Ovary (tissue), 9 donors: ENCODE data around the gene KLHL5. TPM values are rescaled to one million over a fixed set of nuclear protein-coding genes. Genes with fewer than 3 reads are reported as not detected.

Experiments used
- DNase-seq, 5 donors: peaks; one replicate each; pipeline ENCODE4 v3.0.0-alpha.2; 2019 to 2020
- H3K27ac ChIP-seq, 2 donors: fragments of 200-600 bp; one replicate each; pipeline versions ENCODE4 v1.5.1 to v1.8.0; 2019 to 2022
- H3K27me3 ChIP-seq: fragments of 200-600 bp; one replicate; pipeline ENCODE4 v1.8.0; 2022
- H3K36me3 ChIP-seq: fragments of 200-600 bp; sonication (generic); one replicate; pipeline ENCODE4 v1.5.1; 2019
- H3K4me1 ChIP-seq: one replicate; pipeline ENCODE4 v1.8.1; 2013; ENCODE audit warnings: mild to moderate bottlenecking, moderate library complexity; ENCODE audit not compliant: insufficient read depth
- H3K4me3 ChIP-seq: fragments of 200-600 bp; sonication (generic); one replicate; pipeline ENCODE4 v1.5.1; 2017
- H3K9me3 ChIP-seq, 2 donors: fragments of 200-600 bp in 1 of 2; sonication (generic) in 1 of 2; one replicate each; pipeline versions ENCODE4 v1.5.1 to v1.8.1; 2013 to 2019; ENCODE audit warnings: mild to moderate bottlenecking in 1 of 2, moderate library complexity in 1 of 2
- EP300 ChIP-seq: sonication (generic); formaldehyde crosslinking; IDR thresholded peaks from one replicate; pipeline ENCODE4 v1.6.1; 2017; ENCODE audit warnings: antibody characterized with exemption
- POLR2A ChIP-seq: fragments of 450-650 bp; IDR thresholded peaks from one replicate; pipeline ENCODE4 v1.6.1; 2017; ENCODE audit warnings: antibody characterized with exemption, mild to moderate bottlenecking, moderate library complexity
- WGBS, 3 donors: extraction: QIAGEN DNeasy Blood & Tissue Kit in 1 of 3; methylation state at CpG; one replicate each; pipeline versions ENCODE4 v1.1.5 to v1.1.7; 2013 to 2017; 5-methylcytosine and 5-hydroxymethylcytosine counted together
- intact Hi-C, 4 donors: fragments of 100-400 bp; cut with DNase I; formaldehyde crosslinking; loops; one replicate each; pipeline versions ENCODE4 v1.11.0 to v1.15.1; 2022 to 2023
- polyA plus RNA-seq, 2 donors: library from polyadenylated mRNA; stranded (reverse); fragments of 200-250 nt in 1 of 2; fragments of 350-450 nt in 1 of 2; fragmentation: Illumina TruSeq in 1 of 2; extraction: RNeasy Lipid Tissue Mini Kit (QIAGEN cat#74804) in 1 of 2; gene quantifications; one replicate each; pipeline ENCODE4 v1.2.3, GENCODE V29; 2013 to 2014
- total RNA-seq, 7 donors: library from RNA; depleted of rRNA in 2 of 7; stranded (reverse); fragments of >200 nt in 2 of 7; fragmentation: NEBNext Ultra II Directional in 3 of 7; extraction: Animal tissue kit (Norgen Biotek cat#: 25700) in 3 of 7; gene quantifications; one replicate each; pipeline versions ENCODE4 v1.1.0 to v1.2.4, GENCODE V29; 2016 to 2023
- TF ChIP-seq, protein P1 (sequence below), 3 donors: fragments of 450-650 bp in 2 of 3; fragments of 200-600 bp in 1 of 3; IDR thresholded peaks; one replicate each; pipeline versions ENCODE4 v1.5.1 to v1.8.0; 2016 to 2022; ENCODE audit warnings: antibody characterized with exemption in 3 of 3, mild to moderate bottlenecking in 1 of 3
- donor health status: DM: no; HTN: no; CAD: no; lungs with moderate emphysema.
- donor health status: DM: no; HTN: no; CAD: no.
- donor health status: Bipolar disorder and iron deficiency.
- donor health status: DM: yes; HTN: yes; CAD: no.
- donor health status: DM: no; HTN: no; CAD: no.
- donor health status: DM: yes; HTN: yes; CAD: no.

Gene KLHL5
- total and polyA plus RNA-seq, 9 donors, result 18.0 to 45.9 (median 34.1) TPM

DNA sequence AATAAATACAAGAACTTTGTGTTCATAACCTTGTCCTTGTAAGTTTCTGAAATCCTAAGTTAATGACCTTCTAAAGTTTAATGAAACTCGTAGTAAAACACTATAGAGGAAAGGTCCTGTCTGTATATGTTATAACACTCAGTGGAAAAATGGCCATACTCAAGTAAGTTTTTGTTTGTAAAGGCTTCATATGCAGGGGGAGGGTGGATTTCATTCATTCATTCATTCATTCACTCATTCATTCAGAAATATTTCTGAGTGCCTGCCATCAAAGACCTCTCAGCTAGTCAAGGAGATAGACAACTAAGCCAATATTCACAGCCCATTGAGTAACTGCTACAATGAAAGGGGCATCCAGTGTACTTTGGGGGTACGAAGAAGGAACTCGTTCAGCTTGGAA lies 22.9 kb upstream of the KLHL5 start:
- intact Hi-C loops, result no loop called here
- H3K27me3 ChIP-seq, result no peaks in the 10 kb centered on the region
- WGBS, 3 donors, result 89 to 94% (median 94%) methylated on average over 3 of the region's 3 CpGs
- no peaks in the 10 kb centered on the region for H3K9me3 ChIP-seq
- no peak for DNase-seq
- peaks cover 4% of the 10 kb centered on the region for H3K4me1 ChIP-seq
- no peaks in the 10 kb centered on the region for H3K36me3 ChIP-seq
- no peak overlapping the region for H3K27ac ChIP-seq
- TF ChIP-seq EP300 (no peak), POLR2A (no peak)
- TF ChIP-seq, protein P1, sequence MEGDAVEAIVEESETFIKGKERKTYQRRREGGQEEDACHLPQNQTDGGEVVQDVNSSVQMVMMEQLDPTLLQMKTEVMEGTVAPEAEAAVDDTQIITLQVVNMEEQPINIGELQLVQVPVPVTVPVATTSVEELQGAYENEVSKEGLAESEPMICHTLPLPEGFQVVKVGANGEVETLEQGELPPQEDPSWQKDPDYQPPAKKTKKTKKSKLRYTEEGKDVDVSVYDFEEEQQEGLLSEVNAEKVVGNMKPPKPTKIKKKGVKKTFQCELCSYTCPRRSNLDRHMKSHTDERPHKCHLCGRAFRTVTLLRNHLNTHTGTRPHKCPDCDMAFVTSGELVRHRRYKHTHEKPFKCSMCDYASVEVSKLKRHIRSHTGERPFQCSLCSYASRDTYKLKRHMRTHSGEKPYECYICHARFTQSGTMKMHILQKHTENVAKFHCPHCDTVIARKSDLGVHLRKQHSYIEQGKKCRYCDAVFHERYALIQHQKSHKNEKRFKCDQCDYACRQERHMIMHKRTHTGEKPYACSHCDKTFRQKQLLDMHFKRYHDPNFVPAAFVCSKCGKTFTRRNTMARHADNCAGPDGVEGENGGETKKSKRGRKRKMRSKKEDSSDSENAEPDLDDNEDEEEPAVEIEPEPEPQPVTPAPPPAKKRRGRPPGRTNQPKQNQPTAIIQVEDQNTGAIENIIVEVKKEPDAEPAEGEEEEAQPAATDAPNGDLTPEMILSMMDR (IDR thresholded peaks at IDR 0.05), result no peak
- no peak overlapping the region for H3K4me3 ChIP-seq

DNA sequence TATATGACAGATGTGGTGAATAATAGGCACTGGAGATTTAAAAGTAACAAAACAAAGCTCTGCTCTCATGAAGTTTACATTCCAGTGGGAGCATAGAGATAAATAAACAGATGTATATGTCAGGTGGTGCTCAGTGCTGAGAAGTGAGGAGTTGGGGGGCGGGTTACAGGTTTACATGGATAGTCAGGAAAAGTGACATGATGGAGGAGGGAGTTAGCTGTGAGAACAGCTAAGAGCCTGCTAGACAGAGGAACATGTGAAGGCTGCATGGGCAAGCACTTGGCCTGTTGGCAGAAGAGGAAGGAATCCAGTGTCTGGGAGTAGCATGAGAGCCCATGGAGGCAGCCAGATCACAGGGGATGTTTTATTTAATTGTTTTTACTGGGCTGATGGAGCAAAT lies 19.7 kb upstream of the KLHL5 start:
- Histone ChIP-seq H3K27ac (no peak overlapping the region), H3K4me3 (no peak overlapping the region), H3K27me3 (no peaks in the 10 kb centered on the region), H3K9me3 (no peaks in the 10 kb centered on the region), H3K36me3 (no peaks in the 10 kb centered on the region), H3K4me1 (peaks cover 5% of the 10 kb centered on the region)
- TF ChIP-seq POLR2A (no peak), EP300 (no peak)
- TF ChIP-seq, protein P1 (IDR thresholded peaks at IDR 0.05), result no peak
- DNase-seq, result no peak
- WGBS, 3 donors, result 78 to 95% (median 81%) methylated on average over 1 of the region's 1 CpG
- intact Hi-C loops, result loop anchor here in 2 of 4 donors (10.0 kb wide), 2 partner anchors 138 to 142 kb away; partner anchors contain the start of gene WDR19 (in 1 of the 2)

GRCh38 chr4:39043058-39043860 lies 18.8 kb upstream of the KLHL5 start:
- no peak overlapping the region for H3K4me3 ChIP-seq
- DNase-seq, result no peak
- H3K27ac ChIP-seq, result peak overlapping the region in 1 of 2 donors; percentile 93
- H3K4me1 ChIP-seq, result peaks cover 5% of the 10 kb centered on the region
- H3K36me3 ChIP-seq, result no peaks in the 10 kb centered on the region
- no peak for TF ChIP-seq EP300
- no peak for TF ChIP-seq POLR2A
- TF ChIP-seq, protein P1 (IDR thresholded peaks at IDR 0.05), result no peak
- H3K9me3 ChIP-seq, result no peaks in the 10 kb centered on the region
- intact Hi-C loops, result loop anchor here in 2 of 4 donors (10.0 kb wide), 2 partner anchors 138 to 142 kb away; partner anchors contain the start of gene WDR19 (in 1 of the 2)
- 34 to 55% (median 50%) methylated on average over 10 of the region's 10 CpGs for WGBS, 3 donors
- no peaks in the 10 kb centered on the region for H3K27me3 ChIP-seq

DNA sequence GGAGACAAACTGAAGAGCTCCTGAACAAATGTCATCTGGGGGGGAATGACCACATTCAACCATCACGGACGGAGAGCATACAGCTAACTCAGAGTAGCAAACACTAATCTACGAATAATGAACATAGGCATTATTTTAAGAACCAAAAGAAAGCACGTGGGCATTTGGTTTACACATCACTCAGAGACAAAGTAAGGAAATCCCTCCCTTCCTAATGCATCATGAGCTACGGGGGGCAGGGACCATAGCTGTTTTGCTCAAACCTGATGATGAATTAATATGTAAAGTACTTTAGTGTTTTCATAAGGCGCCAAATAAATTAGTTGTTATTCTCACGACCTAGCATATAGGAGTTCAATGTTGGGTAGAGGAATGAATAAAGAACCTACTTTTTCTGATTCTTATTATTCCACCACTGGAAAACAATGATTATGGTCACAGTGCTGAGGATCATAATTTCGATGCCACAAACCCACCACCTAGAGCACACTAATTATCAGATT lies 18.1 kb upstream of the KLHL5 start:
- Histone ChIP-seq H3K27ac (peak overlapping the region; percentile 71 to 93), H3K4me3 (peak overlapping the region; percentile 73), H3K36me3 (no peaks in the 10 kb centered on the region), H3K27me3 (no peaks in the 10 kb centered on the region), H3K9me3 (no peaks in the 10 kb centered on the region), H3K4me1 (peaks cover 5% of the 10 kb centered on the region)
- TF ChIP-seq EP300 (no peak), POLR2A (no peak)
- intact Hi-C loops, result loop anchor here in 2 of 4 donors (10.0 kb wide), 2 partner anchors 139 to 141 kb away; partner anchors contain the start of gene WDR19 (in 1 of the 2)
- DNase-seq, result no peak
- WGBS, 3 donors, result 5 to 12% (median 11%) methylated on average over 8 of the region's 8 CpGs
